ENCODE data around the gene CNNM1. TPM values are rescaled to one million over a fixed set of nuclear protein-coding genes. Genes with fewer than 3 reads are reported as not detected.
A peak's percentile ranks its signal among the peaks of the same experiment; 100 is the strongest.

Gene CNNM1
- total and polyA plus RNA-seq, 3 experiments from 2014 or later = 0.11 to 0.16 TPM; not detected in 1

- H3K4me3 Mint-ChIP-seq = no peak overlapping the region
- no peaks in the 10 kb centered on the region for H3K27me3 ChIP-seq (ENCODE audit: insufficient read depth, low read length, poor library complexity, severe bottlenecking)
- no peaks in the 10 kb centered on the region for H3K36me3 ChIP-seq (ENCODE audit: insufficient read depth, low read length)
- H3K27me3 Mint-ChIP-seq = peaks cover 4 to 23% of the 10 kb centered on the region in 2 donors
- ChIA-PET CTCF (interaction anchor here (1.2 kb wide), 1 partner anchor 8 kb away, joined by 3 read pairs; no protein-coding TSS in a partner anchor), POLR2A (no interaction called here)
- DNase-seq = no peak
- no peaks in the 10 kb centered on the region for H3K36me3 Mint-ChIP-seq
- H3K9me3 ChIP-seq (ENCODE audit: low read length) = no peaks in the 10 kb centered on the region
- H3K4me1 ChIP-seq (ENCODE audit: insufficient read depth, low read length) = no peaks in the 10 kb centered on the region
- no peak overlapping the region for H3K27ac Mint-ChIP-seq
- H3K27ac ChIP-seq (ENCODE audit: low read depth, low read length) = no peak overlapping the region
- no peak overlapping the region for H3K4me3 ChIP-seq (ENCODE audit: low read length)
- H3K4me1 Mint-ChIP-seq = no peaks in the 10 kb centered on the region
- H3K9me3 Mint-ChIP-seq = no peaks in the 10 kb centered on the region
Observed at GRCh38 chr10:99346247-99346646, 17.1 kb downstream of the CNNM1 start.

- Mint-ChIP-seq H3K9me3 (no peaks in the 10 kb centered on the region), H3K4me1 (no peaks in the 10 kb centered on the region), H3K27me3 (peaks cover 3 to 18% of the 10 kb centered on the region in 2 donors), H3K4me3 (no peak overlapping the region), H3K27ac (no peak overlapping the region), H3K36me3 (no peaks in the 10 kb centered on the region)
- Histone ChIP-seq H3K27me3 (ENCODE audit: insufficient read depth, low read length, poor library complexity, severe bottlenecking) (no peaks in the 10 kb centered on the region), H3K4me1 (ENCODE audit: insufficient read depth, low read length) (no peaks in the 10 kb centered on the region), H3K9me3 (ENCODE audit: low read length) (no peaks in the 10 kb centered on the region), H3K36me3 (ENCODE audit: insufficient read depth, low read length) (no peaks in the 10 kb centered on the region), H3K4me3 (ENCODE audit: low read length) (no peak overlapping the region), H3K27ac (ENCODE audit: low read depth, low read length) (no peak overlapping the region)
- DNase-seq = no peak
- ChIA-PET CTCF (no interaction called here), POLR2A (no interaction called here)
Observed at GRCh38 chr10:99347672-99348071, 18.5 kb downstream of the CNNM1 start.

GRCh38 chr10:99353182-99353581 is 24.0 kb downstream of the CNNM1 start:
- CTCF ChIA-PET = no interaction called here
- H3K27me3 ChIP-seq (ENCODE audit: insufficient read depth, low read length, poor library complexity, severe bottlenecking) = no peaks in the 10 kb centered on the region
- H3K4me1 ChIP-seq (ENCODE audit: insufficient read depth, low read length) = no peaks in the 10 kb centered on the region
- no peak overlapping the region for H3K27ac ChIP-seq (ENCODE audit: low read depth, low read length)
- peaks cover 7 to 27% of the 10 kb centered on the region in 2 donors for H3K27me3 Mint-ChIP-seq
- no peak overlapping the region for H3K4me3 Mint-ChIP-seq
- no peak for DNase-seq
- H3K36me3 ChIP-seq (ENCODE audit: insufficient read depth, low read length) = no peaks in the 10 kb centered on the region
- no peaks in the 10 kb centered on the region for H3K4me1 Mint-ChIP-seq
- no peaks in the 10 kb centered on the region for H3K9me3 ChIP-seq (ENCODE audit: low read length)
- H3K36me3 Mint-ChIP-seq = no peaks in the 10 kb centered on the region
- H3K27ac Mint-ChIP-seq = no peak overlapping the region
- H3K9me3 Mint-ChIP-seq = no peaks in the 10 kb centered on the region
- no peak overlapping the region for H3K4me3 ChIP-seq (ENCODE audit: low read length)
- POLR2A ChIA-PET = no interaction called here

- no peak for DNase-seq
- no peaks in the 10 kb centered on the region for H3K9me3 Mint-ChIP-seq
- H3K27ac Mint-ChIP-seq = no peak overlapping the region
- Histone ChIP-seq H3K9me3 (ENCODE audit: low read length) (no peaks in the 10 kb centered on the region), H3K4me3 (ENCODE audit: low read length) (no peak overlapping the region), H3K27me3 (ENCODE audit: insufficient read depth, low read length, poor library complexity, severe bottlenecking) (no peaks in the 10 kb centered on the region), H3K36me3 (ENCODE audit: insufficient read depth, low read length) (no peaks in the 10 kb centered on the region), H3K27ac (ENCODE audit: low read depth, low read length) (no peak overlapping the region), H3K4me1 (ENCODE audit: insufficient read depth, low read length) (no peaks in the 10 kb centered on the region)
- ChIA-PET POLR2A (no interaction called here), CTCF (no interaction called here)
- H3K4me1 Mint-ChIP-seq = no peaks in the 10 kb centered on the region
- no peaks in the 10 kb centered on the region for H3K36me3 Mint-ChIP-seq
- H3K4me3 Mint-ChIP-seq = no peak overlapping the region
- peaks cover 5 to 23% of the 10 kb centered on the region in 2 donors for H3K27me3 Mint-ChIP-seq
Observed at GRCh38 chr10:99357691-99358090, 28.5 kb downstream of the CNNM1 start.

GRCh38 chr10:99358101-99358500 is 28.9 kb downstream of the CNNM1 start:
- no peaks in the 10 kb centered on the region for H3K4me1 ChIP-seq (ENCODE audit: insufficient read depth, low read length)
- H3K36me3 ChIP-seq (ENCODE audit: insufficient read depth, low read length) = no peaks in the 10 kb centered on the region
- H3K4me3 Mint-ChIP-seq = peak overlapping the region in 1 of 7 donors; percentile 29
- H3K4me3 ChIP-seq (ENCODE audit: low read length) = no peak overlapping the region
- H3K9me3 ChIP-seq (ENCODE audit: low read length) = no peaks in the 10 kb centered on the region
- no peak for DNase-seq
- H3K27ac Mint-ChIP-seq = no peak overlapping the region
- ChIA-PET POLR2A (no interaction called here), CTCF (no interaction called here)
- no peaks in the 10 kb centered on the region for H3K36me3 Mint-ChIP-seq
- H3K27me3 ChIP-seq (ENCODE audit: insufficient read depth, low read length, poor library complexity, severe bottlenecking) = no peaks in the 10 kb centered on the region
- no peak overlapping the region for H3K27ac ChIP-seq (ENCODE audit: low read depth, low read length)
- H3K9me3 Mint-ChIP-seq = no peaks in the 10 kb centered on the region
- peaks cover 5 to 20% of the 10 kb centered on the region in 2 donors for H3K27me3 Mint-ChIP-seq
- no peaks in the 10 kb centered on the region for H3K4me1 Mint-ChIP-seq

- Histone ChIP-seq H3K36me3 (ENCODE audit: insufficient read depth, low read length) (no peaks in the 10 kb centered on the region), H3K9me3 (ENCODE audit: low read length) (no peaks in the 10 kb centered on the region), H3K27me3 (ENCODE audit: insufficient read depth, low read length, poor library complexity, severe bottlenecking) (no peaks in the 10 kb centered on the region), H3K27ac (ENCODE audit: low read depth, low read length) (no peak overlapping the region), H3K4me1 (ENCODE audit: insufficient read depth, low read length) (no peaks in the 10 kb centered on the region), H3K4me3 (ENCODE audit: low read length) (no peak overlapping the region)
- Mint-ChIP-seq H3K9me3 (no peaks in the 10 kb centered on the region), H3K27ac (no peak overlapping the region), H3K4me1 (no peaks in the 10 kb centered on the region), H3K27me3 (peaks cover under 1 to 8% of the 10 kb centered on the region in 2 donors), H3K36me3 (no peaks in the 10 kb centered on the region), H3K4me3 (no peak overlapping the region)
- DNase-seq = no peak
- ChIA-PET POLR2A (no interaction called here), CTCF (no interaction called here)
Observed at GRCh38 chr10:99360934-99361333, 31.8 kb downstream of the CNNM1 start.

GRCh38 chr10:99364125-99364524 is 35.0 kb downstream of the CNNM1 start:
- Mint-ChIP-seq H3K36me3 (no peaks in the 10 kb centered on the region), H3K4me1 (no peaks in the 10 kb centered on the region), H3K27me3 (peaks cover 2 to 15% of the 10 kb centered on the region in 2 donors), H3K4me3 (no peak overlapping the region), H3K27ac (no peak overlapping the region), H3K9me3 (no peaks in the 10 kb centered on the region)
- DNase-seq = no peak
- ChIA-PET POLR2A (no interaction called here), CTCF (no interaction called here)
- Histone ChIP-seq H3K27me3 (ENCODE audit: insufficient read depth, low read length, poor library complexity, severe bottlenecking) (no peaks in the 10 kb centered on the region), H3K27ac (ENCODE audit: low read depth, low read length) (no peak overlapping the region), H3K36me3 (ENCODE audit: insufficient read depth, low read length) (no peaks in the 10 kb centered on the region), H3K4me1 (ENCODE audit: insufficient read depth, low read length) (no peaks in the 10 kb centered on the region), H3K4me3 (ENCODE audit: low read length) (no peak overlapping the region), H3K9me3 (ENCODE audit: low read length) (no peaks in the 10 kb centered on the region)

- CTCF ChIA-PET = no interaction called here
- H3K27me3 ChIP-seq (ENCODE audit: insufficient read depth, low read length, poor library complexity, severe bottlenecking) = no peaks in the 10 kb centered on the region
- H3K27ac Mint-ChIP-seq = no peak overlapping the region
- H3K4me3 Mint-ChIP-seq = no peak overlapping the region
- no peaks in the 10 kb centered on the region for H3K4me1 Mint-ChIP-seq
- H3K27me3 Mint-ChIP-seq = peaks cover 2 to 22% of the 10 kb centered on the region in 2 donors
- H3K9me3 ChIP-seq (ENCODE audit: low read length) = no peaks in the 10 kb centered on the region
- no peak overlapping the region for H3K27ac ChIP-seq (ENCODE audit: low read depth, low read length)
- H3K36me3 ChIP-seq (ENCODE audit: insufficient read depth, low read length) = no peaks in the 10 kb centered on the region
- H3K36me3 Mint-ChIP-seq = no peaks in the 10 kb centered on the region
- H3K4me1 ChIP-seq (ENCODE audit: insufficient read depth, low read length) = no peaks in the 10 kb centered on the region
- POLR2A ChIA-PET = no interaction called here
- H3K4me3 ChIP-seq (ENCODE audit: low read length) = no peak overlapping the region
- H3K9me3 Mint-ChIP-seq = no peaks in the 10 kb centered on the region
- DNase-seq = no peak
Observed at GRCh38 chr10:99365311-99365710, 36.2 kb downstream of the CNNM1 start.

- DNase-seq = no peak
- Mint-ChIP-seq H3K36me3 (no peaks in the 10 kb centered on the region), H3K27ac (no peak overlapping the region), H3K4me1 (peaks cover 0 to 2% (median under 1%) of the 10 kb centered on the region in 3 donors), H3K4me3 (no peak overlapping the region), H3K9me3 (no peaks in the 10 kb centered on the region), H3K27me3 (peaks cover 4 to 24% of the 10 kb centered on the region in 2 donors)
- no peaks in the 10 kb centered on the region for H3K9me3 ChIP-seq (ENCODE audit: low read length)
- no peaks in the 10 kb centered on the region for H3K36me3 ChIP-seq (ENCODE audit: insufficient read depth, low read length)
- H3K4me1 ChIP-seq (ENCODE audit: insufficient read depth, low read length) = no peaks in the 10 kb centered on the region
- H3K4me3 ChIP-seq (ENCODE audit: low read length) = no peak overlapping the region
- ChIA-PET POLR2A (no interaction called here), CTCF (no interaction called here)
- no peaks in the 10 kb centered on the region for H3K27me3 ChIP-seq (ENCODE audit: insufficient read depth, low read length, poor library complexity, severe bottlenecking)
- H3K27ac ChIP-seq (ENCODE audit: low read depth, low read length) = no peak overlapping the region
Observed at GRCh38 chr10:99365736-99366135, 36.6 kb downstream of the CNNM1 start.

Measured in CD8-positive, alpha-beta memory T cell (primary cell).